Effector CD4-positive, alpha-beta T cell (primary cell): ENCODE results near the gene DTX3.
"Not testable (repeated sequence)": the region's sequence is repeated elsewhere in the genome, so short reads cannot be mapped to it uniquely, and the experiment has no call there.

ENCODE experiments used
- DNase-seq: peaks from one replicate; pipeline ENCODE4 v3.0.0-alpha.2; 2020

The DTX3 gene

DNA sequence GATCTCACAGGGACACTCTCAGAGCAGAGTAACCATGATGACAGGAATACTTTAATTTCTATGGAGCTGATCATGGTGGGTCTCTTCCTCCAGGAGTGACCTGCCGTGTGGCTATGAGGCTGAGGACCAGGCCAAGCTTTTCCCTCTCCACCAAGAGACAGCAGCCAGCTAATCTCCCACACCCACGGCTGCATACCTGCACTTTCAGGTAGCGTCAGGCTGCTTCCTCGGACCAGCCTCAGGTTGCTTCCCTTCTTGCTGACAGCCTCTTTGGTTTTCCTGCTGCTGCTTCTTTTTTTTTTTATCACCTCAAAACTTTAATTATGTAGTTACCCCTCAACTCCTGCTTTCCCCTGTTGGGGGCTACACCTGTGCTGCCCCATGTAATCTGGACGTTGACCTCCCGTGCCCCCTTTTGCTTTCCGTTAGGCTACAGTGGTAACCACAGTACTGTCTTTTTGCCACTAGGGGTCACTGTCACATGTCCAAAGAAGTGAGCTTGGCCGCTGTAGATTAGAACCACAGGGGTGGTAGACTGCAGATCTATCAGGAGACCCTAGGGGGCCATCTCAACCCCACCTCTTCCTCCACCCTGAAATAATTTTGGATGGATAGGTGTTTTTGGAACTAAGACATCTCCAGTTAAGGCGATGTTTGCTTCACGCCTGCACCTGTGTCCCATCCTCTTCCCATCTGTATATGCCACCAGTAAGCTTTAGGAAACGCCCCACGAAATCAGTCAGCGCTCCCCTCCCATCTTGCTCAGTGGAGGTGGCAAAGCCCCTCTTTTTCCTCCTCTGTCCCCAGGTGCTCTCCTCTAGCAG is 21.4 kb upstream of the DTX3 start:
- peak; percentile 60 for DNase-seq

DNA sequence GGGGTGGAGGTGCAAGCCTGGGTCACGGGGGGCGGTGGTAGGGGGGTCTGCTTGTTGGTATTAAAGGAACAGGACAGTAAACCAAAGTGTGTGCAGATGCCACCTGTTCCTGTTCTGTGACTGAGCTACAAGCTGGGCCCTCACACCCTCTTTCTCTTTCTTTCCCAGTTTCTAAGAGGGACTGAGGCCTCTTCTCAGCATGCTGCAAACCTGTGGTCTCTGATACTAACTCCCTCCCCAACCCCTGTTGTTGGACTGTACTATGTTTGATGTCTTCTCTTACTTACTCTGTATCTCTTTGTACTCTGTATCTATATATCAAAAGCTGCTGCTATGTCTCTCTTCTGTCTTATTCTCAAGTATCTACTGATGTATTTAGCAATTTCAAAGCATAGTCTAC is 20.6 kb upstream of the DTX3 start:
- DNase-seq, result no peak

DNA sequence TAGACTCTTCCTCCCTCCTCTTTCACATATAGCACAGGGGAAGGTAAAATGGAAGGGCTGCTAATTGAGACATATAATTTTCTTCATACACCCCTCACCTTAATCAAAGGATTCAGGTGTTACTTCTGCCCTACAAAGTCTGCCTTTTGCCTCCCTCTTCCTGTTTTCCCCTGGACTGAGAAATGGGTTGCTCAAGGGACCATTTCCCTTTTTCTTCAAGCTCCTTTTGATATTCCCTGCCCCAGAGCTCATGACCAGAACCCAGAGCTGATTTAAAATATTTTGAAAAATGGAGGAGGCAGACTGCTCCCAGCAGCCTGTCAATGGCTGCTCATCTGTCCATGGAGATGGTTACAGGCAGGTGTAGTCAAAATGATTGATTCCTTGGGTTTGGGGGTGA is 19.9 kb upstream of the DTX3 start:
- DNase-seq, result no peak

DNA sequence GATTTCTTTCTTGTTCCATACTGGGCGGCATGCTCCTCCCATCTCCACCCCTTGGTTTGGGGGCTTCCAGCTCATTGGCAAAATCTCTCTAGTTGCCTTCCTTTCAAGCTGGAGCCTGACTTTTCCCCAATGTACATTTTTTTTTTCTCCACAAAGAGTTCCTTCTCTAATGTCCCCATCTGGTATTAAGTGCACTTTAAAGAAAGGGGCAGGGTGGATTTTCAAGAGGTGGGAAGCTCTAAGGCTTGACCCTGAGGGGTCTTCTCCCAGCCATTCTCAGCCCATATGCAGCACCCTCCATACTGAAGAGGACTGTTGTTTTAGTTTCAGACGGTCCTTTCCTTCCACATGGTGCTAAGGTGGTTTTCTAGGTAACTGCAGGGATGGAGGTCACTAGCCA is 19.5 kb upstream of the DTX3 start:
- DNase-seq, result no peak

DNA sequence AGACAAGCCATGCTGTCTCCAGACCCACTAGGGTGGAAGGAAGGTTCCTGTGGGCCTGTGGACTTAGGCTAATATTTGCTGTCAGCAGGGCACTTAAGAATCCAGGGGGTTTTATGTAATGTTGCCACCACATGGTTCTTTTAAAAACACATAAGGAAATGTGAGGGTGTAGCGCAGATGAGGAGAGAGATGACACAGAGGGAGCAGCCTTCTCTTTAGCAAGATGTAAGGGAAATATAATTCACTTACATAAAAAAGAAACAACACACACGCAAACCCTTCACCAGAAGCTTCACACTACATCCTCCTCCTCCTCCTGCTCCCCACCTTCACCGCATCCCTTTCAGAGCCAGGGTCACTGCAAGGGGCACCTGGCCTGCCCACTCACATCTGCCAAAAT is 18.5 kb upstream of the DTX3 start:
- DNase-seq, result no peak

DNA sequence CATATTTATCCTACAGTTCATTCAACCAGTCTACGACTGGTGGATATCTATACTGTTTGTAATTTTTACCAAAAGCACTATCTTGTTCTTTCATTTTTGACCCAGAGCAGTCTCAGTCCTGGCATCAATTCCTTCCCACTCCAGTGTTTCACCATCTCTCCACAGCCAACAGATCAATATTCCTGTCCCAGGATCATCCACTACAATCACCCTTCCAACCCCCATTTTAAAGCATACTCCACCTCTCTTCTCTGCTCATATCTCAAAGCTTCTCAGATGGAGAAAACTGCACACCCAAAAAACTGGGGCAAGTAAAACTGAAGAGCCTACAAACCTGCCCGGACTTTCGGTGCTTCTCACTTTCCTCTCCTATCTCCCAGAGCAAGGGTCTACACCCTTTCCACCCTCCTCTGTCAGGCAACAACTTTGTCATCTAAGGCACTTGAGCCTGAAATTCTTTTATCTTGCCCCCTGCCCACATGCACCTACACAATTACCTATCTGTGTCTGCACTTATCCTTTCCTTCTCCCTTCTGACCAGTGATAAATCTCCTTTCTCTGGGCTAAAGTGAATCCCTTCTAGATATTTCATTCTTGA is 17.7 kb upstream of the DTX3 start:
- no peak for DNase-seq

DNA sequence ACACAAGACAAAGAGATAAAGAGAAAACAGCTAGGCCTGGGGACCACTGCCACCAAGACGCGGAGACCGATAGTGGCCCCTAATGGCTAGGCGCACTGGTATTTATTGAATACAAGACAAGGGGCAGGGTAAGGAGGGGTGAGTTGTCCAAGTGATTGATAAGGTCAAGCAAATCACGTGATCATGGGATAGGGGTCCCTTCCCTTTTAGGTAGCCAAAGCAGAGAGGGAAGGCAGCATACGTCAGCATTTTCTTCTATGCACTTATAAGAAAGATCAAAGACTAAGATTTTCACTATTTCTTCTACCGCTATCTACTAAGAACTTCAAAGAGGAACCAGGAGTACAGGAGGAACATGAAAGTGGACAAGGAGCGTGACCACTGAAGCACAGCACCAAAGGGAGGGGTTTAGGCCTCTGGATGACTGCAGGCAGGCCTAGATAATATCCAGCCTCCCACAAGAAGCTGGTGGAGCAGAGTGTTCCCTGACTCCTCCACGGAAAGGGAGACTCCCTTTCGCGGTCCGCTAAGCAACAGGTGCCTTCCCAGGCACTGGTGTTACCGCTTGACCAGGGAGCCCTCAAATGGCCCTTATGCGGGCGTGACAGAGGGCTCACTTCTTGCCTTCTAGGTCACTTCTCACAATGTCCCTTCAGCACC is 15.5 kb upstream of the DTX3 start:
- not testable (repeated sequence) for DNase-seq

DNA sequence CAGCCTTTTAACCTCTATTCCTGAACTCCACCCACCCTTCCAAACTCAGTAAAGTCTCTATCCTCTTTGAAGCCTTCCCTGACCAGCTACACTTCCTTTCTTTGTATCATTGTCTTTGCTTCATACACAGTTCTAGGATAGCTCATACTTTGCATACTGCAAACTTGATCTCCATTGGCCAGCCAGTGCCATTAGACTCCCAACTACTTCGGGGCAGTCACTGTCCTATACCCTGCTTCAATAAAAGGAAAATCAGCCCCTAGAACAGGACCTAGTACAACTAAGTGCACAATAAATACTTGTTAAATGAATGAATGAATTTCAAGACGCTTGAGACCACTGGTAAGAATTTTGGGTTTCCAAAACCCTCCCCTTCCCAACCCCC is 14.2 kb upstream of the DTX3 start:
- no peak for DNase-seq

DNA sequence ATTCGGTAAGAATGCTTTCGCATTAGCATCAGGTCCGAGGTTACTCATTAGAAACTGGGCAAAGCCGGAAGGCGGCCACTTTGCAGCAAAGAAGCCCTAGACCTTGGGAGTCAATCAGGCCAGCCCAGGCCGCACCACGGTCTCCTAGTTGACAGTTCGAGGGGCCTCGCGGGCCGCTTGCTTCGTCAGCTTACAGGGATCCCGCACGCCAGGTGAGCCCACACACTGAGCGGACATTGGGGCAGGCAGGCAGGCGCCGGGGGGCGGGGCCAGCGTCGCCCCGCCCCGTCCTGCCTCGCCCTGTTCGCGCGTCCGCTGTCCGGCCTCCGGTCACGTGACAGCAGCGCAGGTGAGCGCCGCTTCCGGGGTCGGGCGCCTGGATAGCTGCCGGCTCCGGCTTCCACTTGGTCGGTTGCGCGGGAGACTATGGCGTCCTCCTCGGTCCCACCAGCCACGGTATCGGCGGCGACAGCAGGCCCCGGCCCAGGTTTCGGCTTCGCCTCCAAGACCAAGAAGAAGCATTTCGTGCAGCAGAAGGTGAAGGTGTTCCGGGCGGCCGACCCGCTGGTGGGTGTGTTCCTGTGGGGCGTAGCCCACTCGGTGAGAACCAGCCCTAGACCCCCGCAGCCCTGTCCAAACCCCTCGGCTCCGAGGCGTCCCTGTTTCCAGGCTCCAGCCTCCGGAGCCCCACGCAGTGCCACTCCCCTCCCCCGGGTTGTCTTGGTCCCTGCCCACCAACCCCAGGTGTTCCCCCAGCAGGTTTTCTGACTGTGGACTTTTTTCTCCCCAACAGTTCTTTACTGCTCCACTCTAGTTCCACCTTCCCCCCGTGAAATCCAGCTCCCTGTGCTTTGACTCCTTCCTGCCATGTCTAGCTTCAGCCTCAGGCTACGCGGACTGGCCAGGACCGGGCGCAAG is 13.5 kb upstream of the DTX3 start, which contains the start of gene PIP4K2C:
Gene PIP4K2C (plus strand): TSS at position 329 of the 918 bp plus-strand sequence. CDS start 98 bp downstream, at position 427.
- peak; percentile 68 for DNase-seq

DNA sequence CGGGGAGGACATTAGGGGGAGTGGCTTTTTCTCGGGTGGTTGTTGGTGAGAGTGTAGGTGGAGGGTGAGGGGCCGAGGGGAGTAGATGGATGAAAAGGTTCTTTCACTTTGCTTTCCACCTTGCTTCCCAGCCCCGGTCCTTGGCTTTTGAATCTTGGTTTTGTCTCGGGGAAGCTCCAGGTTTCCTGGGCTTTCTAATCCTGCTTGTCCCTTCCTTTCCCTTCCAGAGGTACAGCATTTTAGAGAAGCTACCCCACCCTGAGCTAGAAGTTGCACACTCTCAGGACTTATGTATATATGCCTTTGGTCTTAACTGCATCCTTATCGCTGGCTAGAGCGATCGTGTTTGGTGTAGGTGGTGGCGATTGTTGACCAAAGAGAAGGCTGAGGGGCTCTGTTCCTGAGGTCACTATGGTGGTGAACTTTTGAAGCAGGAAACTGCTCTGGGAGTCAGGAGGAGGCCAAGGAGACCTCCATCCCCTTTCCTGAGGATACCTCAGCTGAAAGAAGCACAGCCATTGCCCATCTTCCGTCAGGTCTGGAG is 12.8 kb upstream of the DTX3 start:
- DNase-seq, result no peak

DNA sequence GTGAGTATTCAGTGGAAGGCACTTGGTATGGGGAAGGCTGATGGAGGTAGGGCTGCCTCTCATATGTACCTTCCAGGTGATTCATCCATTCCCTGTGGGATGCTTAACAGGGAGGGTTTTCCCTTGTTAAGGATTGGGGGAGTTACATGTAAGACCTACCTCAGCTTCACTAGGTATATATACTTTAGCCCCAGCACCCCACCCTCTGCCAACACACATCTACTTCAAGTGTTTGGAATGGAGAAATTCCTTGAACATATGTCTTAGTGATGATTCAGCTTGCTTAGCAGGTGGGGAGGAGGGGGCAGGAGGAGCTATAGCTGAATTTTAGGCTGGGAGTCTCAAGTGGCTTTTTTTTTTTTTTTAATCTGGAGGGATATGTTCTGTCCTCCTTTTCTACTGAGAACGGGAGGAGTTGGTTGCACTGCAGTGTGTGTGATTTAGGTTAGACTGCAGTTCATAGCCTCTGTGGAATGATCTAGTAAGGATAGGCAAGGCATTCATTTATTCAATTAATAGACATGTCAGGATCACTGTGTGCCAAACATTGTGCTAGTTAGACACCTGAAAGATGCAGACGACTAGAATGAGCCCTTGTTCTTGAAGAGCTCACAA is 12.0 kb upstream of the DTX3 start:
- DNase-seq, result no peak

DNA sequence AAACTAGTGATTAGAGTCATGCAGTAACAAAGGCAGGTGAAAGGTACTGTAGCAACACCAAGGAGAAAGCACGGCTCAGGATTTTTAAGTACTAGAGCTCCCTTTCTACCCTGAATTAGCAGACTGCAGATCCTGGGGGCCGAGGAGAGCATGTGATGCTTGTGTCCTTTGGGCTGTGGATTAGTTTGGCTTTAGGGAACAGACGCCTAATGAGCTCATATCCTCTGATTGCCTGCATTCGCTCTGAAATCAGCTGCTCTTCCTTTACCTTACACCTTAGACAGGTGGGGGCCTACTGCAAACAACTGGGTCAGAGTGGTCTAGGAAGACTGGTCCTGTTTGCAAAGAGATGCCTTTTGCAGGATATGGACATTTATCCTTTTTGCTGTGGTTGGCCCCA is 11.4 kb upstream of the DTX3 start:
- DNase-seq, result no peak

DNA sequence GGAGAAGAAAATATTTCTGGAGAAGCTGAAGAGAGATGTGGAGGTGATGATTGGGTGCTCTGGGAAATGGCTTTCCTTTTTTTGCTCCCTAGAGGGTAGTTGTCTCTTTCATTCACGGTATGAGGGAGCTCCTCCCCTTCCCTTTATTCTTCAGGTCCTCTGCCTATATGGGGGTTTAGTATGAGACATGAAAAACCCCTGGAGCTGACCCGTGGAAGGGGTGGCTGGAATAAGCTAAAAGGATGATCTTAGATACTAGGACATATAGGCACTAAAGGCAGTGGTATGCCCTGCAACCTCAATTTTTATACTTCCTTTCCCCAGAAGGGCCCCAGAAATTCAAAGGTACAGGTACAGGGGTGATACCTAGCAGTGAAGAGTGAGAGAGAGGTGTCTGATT is 4.2 kb upstream of the DTX3 start:
- no peak for DNase-seq

DNA sequence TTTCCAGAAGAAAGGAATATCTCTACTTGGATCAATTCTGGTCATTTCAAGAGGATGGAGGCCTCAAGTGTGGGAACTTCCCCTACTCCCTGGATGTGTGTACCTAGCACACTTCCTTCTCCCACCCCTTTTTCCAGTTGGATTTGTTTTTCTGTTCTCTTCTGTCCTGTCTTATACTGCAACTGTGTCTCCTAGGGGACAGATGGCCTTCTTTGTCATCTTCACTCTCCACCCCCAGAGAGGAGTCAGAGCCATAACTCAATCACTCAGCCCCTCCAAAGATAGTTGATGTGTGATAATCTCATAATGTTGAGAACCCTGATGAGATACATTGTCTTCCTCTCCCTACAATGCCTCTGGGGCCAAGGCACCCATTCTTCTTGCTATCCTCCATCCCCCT is 2.1 kb upstream of the DTX3 start:
- no peak for DNase-seq

DNA sequence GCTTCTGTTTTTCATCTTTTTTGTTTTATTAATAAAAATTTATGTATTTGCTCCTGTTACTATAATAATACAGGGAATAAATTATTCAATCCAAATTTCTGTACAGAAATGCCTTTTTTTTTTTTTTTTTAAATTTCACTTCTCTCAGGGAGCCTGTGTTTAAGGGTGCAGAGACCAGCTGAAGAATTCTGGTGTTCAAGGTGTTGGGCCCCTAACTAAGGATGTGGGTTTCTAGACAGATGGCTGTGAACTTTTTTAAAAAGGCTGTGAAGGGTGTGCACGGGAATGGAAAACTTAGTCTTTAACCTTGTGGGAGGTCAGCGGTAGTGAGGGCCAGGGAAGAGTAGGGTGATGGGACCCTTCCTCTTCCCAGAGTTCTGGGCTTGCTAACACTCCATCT is 1.3 kb upstream of the DTX3 start:
- DNase-seq, result no peak

DNA sequence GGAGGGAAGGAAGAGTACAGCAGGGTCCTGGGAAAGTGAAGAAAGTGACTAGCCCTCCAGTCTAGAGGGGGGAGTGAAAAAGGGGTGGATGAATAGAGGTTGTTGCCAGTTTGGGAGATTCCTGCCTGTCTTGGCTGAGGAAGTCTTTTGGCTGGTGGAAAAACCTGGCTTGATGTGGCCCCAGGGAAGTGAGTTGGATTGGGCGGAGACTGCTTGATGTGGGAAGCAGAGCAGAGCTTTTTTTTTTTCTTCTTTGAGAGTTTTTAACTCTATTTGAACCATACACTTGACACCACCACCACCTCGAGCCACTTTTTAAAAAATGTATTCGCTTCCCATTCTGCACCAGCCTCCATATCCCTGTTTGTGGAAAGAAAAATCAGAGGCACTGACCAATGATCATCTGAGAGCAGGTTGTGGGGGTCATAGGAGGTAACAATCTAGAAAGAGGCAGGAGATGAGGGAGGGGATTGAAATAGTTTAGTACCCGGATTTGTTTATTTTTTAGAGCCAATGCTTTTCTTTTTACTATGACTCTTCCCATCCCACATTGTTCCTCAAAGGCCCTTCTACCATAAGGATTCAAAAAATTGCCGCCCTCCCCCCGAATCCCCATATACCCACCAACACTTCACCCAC is 690 bp upstream of the DTX3 start:
- DNase-seq, result no peak

DNA sequence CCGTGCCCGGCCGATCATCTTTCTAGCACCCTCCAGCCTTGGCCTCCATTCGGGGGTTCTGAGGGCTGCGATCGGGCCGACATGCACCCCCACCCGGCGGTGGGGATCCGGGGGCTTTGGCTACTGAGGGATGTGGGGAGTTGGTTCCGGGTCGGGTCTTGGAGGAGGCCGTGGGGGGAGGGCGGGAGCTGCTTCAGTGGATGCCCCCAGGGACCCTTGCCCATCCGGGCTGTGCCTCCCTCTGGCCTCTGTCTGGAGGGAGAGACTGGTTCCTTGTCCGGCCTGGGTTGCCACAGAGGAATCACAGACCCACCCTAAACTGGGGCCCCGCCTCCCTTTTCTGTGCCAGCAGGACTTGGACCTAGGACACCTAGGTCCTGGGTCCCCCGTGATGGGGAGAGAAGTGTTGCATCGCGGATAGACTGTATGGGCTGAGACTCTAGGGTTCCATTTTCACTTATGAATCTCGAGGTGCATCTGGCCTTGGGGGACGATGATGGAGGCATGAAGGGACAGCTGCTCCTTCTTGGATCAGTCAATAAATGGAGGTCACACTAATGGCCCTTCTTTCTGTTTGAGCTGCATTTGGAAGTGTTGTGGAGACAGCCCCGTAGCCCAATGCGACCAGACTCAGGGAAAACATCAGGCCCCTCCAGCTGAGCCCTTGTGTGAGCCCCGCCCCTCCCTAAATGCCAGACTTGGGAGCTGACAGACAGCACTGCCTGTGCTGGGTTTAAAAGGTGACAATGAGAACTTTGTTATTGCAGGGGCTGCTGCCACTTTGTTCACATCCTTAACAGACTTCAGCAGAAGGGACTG is 577 bp downstream of the DTX3 start:
- DNase-seq, result no peak

DNA sequence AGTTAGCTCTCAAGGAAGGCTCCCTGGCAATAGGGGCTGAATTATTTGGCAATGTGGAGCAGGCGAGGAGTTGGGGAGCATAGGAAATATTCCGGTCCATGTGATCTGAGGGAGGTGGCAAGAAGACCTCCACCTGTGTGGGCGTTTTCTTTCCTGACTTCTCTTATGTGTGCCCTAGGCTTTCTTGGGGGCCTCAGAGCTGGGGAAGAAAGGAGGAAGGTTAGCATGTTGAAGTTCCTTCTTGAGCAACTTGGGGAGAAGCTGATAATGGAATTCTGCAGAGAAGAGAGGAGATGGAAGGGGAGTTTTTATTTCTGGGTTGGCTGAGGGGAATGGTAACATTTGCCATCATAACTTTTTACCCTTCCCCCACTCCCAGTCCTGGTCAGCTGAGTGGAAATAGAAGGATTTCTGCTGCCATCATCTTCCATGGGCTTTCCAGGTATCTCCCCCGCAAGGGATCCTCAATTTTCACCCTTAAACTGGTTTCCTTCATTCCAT is 1.2 kb downstream of the DTX3 start:
- no peak for DNase-seq

DNA sequence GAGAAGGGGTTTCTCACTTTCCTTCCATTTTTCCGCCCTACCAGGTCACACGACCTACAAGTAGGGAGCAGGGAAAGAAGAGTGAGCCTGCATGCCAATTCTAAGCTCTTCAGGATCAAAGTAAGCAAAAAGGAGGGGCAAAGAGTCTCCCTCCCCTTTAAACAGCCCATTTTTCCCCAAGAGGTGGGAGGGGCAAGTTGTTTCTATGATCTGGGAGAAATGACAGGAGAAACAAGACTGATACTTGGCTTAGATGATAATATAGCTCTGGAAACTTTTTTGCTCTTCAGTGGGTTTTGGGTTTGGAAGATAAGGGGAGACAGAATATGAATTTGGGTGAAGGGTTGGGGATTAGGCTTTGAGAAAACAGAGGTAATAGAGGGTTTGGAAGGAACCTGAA is 1.8 kb downstream of the DTX3 start:
- DNase-seq, result no peak

DNA sequence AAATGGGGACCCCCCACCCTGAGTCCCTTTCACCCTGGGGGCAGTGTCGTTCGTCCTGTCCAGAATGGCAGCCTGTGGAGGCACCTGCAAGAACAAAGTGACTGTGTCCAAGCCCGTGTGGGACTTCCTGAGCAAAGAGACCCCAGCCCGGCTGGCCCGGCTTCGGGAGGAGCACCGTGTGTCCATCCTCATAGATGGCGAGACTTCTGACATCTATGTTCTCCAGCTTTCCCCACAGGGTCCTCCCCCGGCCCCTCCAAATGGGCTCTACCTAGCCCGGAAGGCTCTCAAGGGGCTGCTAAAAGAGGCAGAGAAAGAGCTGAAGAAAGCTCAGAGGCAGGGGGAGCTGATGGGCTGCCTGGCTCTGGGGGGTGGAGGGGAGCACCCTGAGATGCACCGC is 2.2 kb downstream of the DTX3 start:
- DNase-seq, result no peak
